Stimulated activated CD4-positive, alpha-beta T cell treated with anti-CD3 and anti-CD28 coated beads, Interleukin-4, amount 100 ng/mL, for 24 hours (primary cell): ENCODE results near the gene PRG3.
"Not testable (repeated sequence)": the region's sequence is repeated elsewhere in the genome, so short reads cannot be mapped to it uniquely, and the experiment has no call there.

Source experiments
- DNase-seq: peaks from one replicate; pipeline ENCODE4 v3.0.0-alpha.2; 2020

Gene PRG3

GRCh38 chr11:57357856-57358255 is 23.1 kb downstream of the PRG3 start:
- no peak for DNase-seq

- no peak for DNase-seq
Measured at GRCh38 chr11:57357310-57357709, 23.6 kb downstream of the PRG3 start.

- DNase-seq = no peak
Measured at GRCh38 chr11:57356268-57356667, 24.7 kb downstream of the PRG3 start.

- DNase-seq = no peak
Measured at GRCh38 chr11:57354699-57355098, 26.3 kb downstream of the PRG3 start.

- DNase-seq = no peak
Measured at GRCh38 chr11:57353852-57354251, 27.1 kb downstream of the PRG3 start.

GRCh38 chr11:57353446-57353845 is 27.5 kb downstream of the PRG3 start:
- DNase-seq = no peak

GRCh38 chr11:57353036-57353435 is 27.9 kb downstream of the PRG3 start:
- DNase-seq = no peak

- peak; percentile 67 for DNase-seq
Measured at GRCh38 chr11:57349491-57350274, 31.3 kb downstream of the PRG3 start.

GRCh38 chr11:57348636-57349313 is 32.2 kb downstream of the PRG3 start:
- no peak for DNase-seq

GRCh38 chr11:57348052-57348451 is 32.9 kb downstream of the PRG3 start:
- no peak for DNase-seq

- DNase-seq = no peak
Measured at GRCh38 chr11:57347336-57347735, 33.6 kb downstream of the PRG3 start.

GRCh38 chr11:57345555-57346211 is 35.3 kb downstream of the PRG3 start:
- peak; percentile 80 for DNase-seq

GRCh38 chr11:57344826-57345225 is 36.1 kb downstream of the PRG3 start:
- DNase-seq = no peak

- no peak for DNase-seq
Measured at GRCh38 chr11:57343825-57344224, 37.1 kb downstream of the PRG3 start.

GRCh38 chr11:57342702-57343101 is 38.2 kb downstream of the PRG3 start:
- DNase-seq = no peak

GRCh38 chr11:57341250-57341808 is 39.6 kb downstream of the PRG3 start:
- no peak for DNase-seq

GRCh38 chr11:57340039-57340615 is 40.8 kb downstream of the PRG3 start:
- no peak for DNase-seq

- DNase-seq = no peak
Measured at GRCh38 chr11:57339328-57339727, 41.6 kb downstream of the PRG3 start.

GRCh38 chr11:57338142-57338541 is 42.8 kb downstream of the PRG3 start, which contains the start of gene P2RX3:
Gene P2RX3, plus strand, starts transcription at chr11:57338352. Its CDS starts 199 bp downstream, at chr11:57338551.
- DNase-seq = no peak

GRCh38 chr11:57336856-57337255 is 44.1 kb downstream of the PRG3 start:
- DNase-seq = not testable (repeated sequence)

- peak; percentile 20 for DNase-seq
Measured at GRCh38 chr11:57336111-57336666, 44.8 kb downstream of the PRG3 start.

- peak; percentile 89 for DNase-seq
Measured at GRCh38 chr11:57335343-57336110, 45.4 kb downstream of the PRG3 start, which contains the start of gene SSRP1. Gene SSRP1, minus strand, starts transcription at chr11:57335892. Its CDS starts 771 bp downstream, at chr11:57335121.
